OCI-LY1 (cell line): ENCODE data around the gene SLC25A25.

Experiments used
- H2AFZ ChIP-seq: fragments of 200-600 bp; sonication (generic), shearing (Covaris generic); 2 replicates; pipeline ENCODE4 v1.6.0; 2014; ENCODE audit warnings: antibody characterized with exemption, mild to moderate bottlenecking, low read length
- H3F3A ChIP-seq: fragments of 200-600 bp; sonication (generic), shearing (Covaris generic); 2 replicates; pipeline ENCODE4 v1.6.0; 2014; ENCODE audit warnings: mild to moderate bottlenecking, antibody characterized with exemption, low read length, moderate library complexity; ENCODE audit not compliant: insufficient read depth
- H3K27ac ChIP-seq: fragments of 200-600 bp; sonication (generic); 2 replicates; pipeline ENCODE4 v1.5.1; 2014; ENCODE audit warnings: low read length, mixed run types, mild to moderate bottlenecking, low read depth; ENCODE audit not compliant: poor library complexity, severe bottlenecking
- H3K27me3 ChIP-seq: fragments of 200-600 bp; sonication (generic); 2 replicates; pipeline ENCODE4 v1.6.0; 2014; ENCODE audit warnings: antibody characterized with exemption, mild to moderate bottlenecking, low read length, moderate library complexity; ENCODE audit not compliant: insufficient read depth
- H3K36me3 ChIP-seq: fragments of 200-600 bp; sonication (generic); 2 replicates; pipeline ENCODE4 v1.6.1; 2014; ENCODE audit warnings: mild to moderate bottlenecking, antibody characterized with exemption, low read length, moderate library complexity, mixed read lengths; ENCODE audit not compliant: insufficient read depth
- H3K4me1 ChIP-seq: fragments of 200-600 bp; sonication (generic); 2 replicates; pipeline ENCODE4 v1.5.1; 2014; ENCODE audit warnings: mild to moderate bottlenecking, low read length, moderate library complexity; ENCODE audit not compliant: insufficient read depth, severe bottlenecking
- H3K4me2 ChIP-seq: fragments of 200-600 bp; sonication (generic), shearing (Covaris generic); 2 replicates; pipeline ENCODE4 v1.6.1; 2014; ENCODE audit warnings: low read length
- H3K4me3 ChIP-seq: fragments of 200-600 bp; sonication (generic); 2 replicates; pipeline ENCODE4 v1.5.1; 2014; ENCODE audit warnings: low read length, low read depth, mild to moderate bottlenecking, mixed read lengths; ENCODE audit not compliant: poor library complexity, severe bottlenecking
- H3K79me2 ChIP-seq: fragments of 200-600 bp; shearing (Covaris generic); 2 replicates; pipeline ENCODE4 v1.6.1; 2016; ENCODE audit warnings: mixed run types, low read length, mixed read lengths; ENCODE audit not compliant: insufficient read depth
- H3K9ac ChIP-seq: fragments of 200-600 bp; sonication (generic), shearing (Covaris generic); 2 replicates; pipeline ENCODE4 v1.6.1; 2014; ENCODE audit warnings: mild to moderate bottlenecking, low read length, mixed read lengths
- H3K9me2 ChIP-seq: fragments of 200-600 bp; sonication (generic), shearing (Covaris generic); 2 replicates; pipeline ENCODE4 v1.6.1; 2014; ENCODE audit warnings: low read depth, mild to moderate bottlenecking, low read length, mixed read lengths
- H3K9me3 ChIP-seq: fragments of 200-600 bp; shearing (Covaris generic); 2 replicates; pipeline ENCODE4 v1.6.1; 2014; ENCODE audit warnings: low read length, mixed read lengths
- H4K20me1 ChIP-seq: fragments of 200-600 bp; sonication (generic), shearing (Covaris generic); 2 replicates; pipeline ENCODE4 v1.6.0; 2016; ENCODE audit warnings: mild to moderate bottlenecking, low read length; ENCODE audit not compliant: insufficient read depth
- CTCF ChIP-seq: fragments of 200-600 bp; sonication (generic), shearing (Covaris generic); IDR thresholded peaks from 2 replicates; pipeline ENCODE4 v1.5.1; 2017; ENCODE audit warnings: mild to moderate bottlenecking, antibody characterized with exemption, low read length, moderate library complexity, mixed read lengths
- EZH2 ChIP-seq: fragments of 200-600 bp; sonication (generic), shearing (Covaris generic); IDR thresholded peaks from 2 replicates; pipeline ENCODE4 v1.8.0; 2017; ENCODE audit warnings: borderline replicate concordance, mixed run types, mild to moderate bottlenecking, antibody characterized with exemption, low read length, moderate library complexity, mixed read lengths

Gene SLC25A25

DNA sequence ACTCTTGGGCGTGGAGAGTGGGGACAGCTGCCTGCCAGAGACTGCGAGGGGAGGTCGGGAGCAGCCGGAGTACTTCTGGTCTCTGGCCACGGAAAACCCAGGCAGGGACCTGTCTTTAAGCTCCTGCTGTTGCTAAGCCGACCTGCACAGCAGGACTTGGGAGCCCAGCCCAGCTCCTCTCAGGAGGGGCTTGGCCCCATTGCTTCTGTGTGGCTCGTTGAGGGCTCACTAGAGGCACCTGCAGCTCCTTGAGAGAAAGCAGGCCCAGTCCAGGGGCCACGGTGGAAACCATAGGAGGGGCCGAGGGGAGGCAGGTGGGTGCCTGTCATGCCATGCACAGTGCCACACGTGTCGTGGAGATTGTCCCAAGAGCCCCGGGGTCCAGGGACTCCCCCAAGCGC is 77.9 kb downstream of the SLC25A25 start:
- Histone ChIP-seq H3K9ac (no peak overlapping the region), H3K4me1 (no peaks in the 10 kb centered on the region), H2AFZ (no peak overlapping the region), H3K4me2 (no peak overlapping the region), H3K9me3 (no peaks in the 10 kb centered on the region), H3K27ac (no peak overlapping the region), H3K27me3 (no peaks in the 10 kb centered on the region; the same call in none of the 2 replicates), H3K4me3 (no peak overlapping the region), H3K79me2 (no peaks in the 10 kb centered on the region), H3K9me2 (no peaks in the 10 kb centered on the region), H3K36me3 (no peaks in the 10 kb centered on the region), H3F3A (no peaks in the 10 kb centered on the region), H4K20me1 (no peaks in the 10 kb centered on the region)
- no peak for TF ChIP-seq CTCF
- TF ChIP-seq EZH2, result no peak

- Histone ChIP-seq H3F3A (no peaks in the 10 kb centered on the region), H3K9me3 (no peaks in the 10 kb centered on the region), H3K9me2 (no peaks in the 10 kb centered on the region), H3K27ac (no peak overlapping the region), H4K20me1 (no peaks in the 10 kb centered on the region), H3K4me3 (no peak overlapping the region), H3K9ac (no peak overlapping the region), H3K4me1 (no peaks in the 10 kb centered on the region), H3K36me3 (no peaks in the 10 kb centered on the region), H3K4me2 (no peak overlapping the region), H3K79me2 (no peaks in the 10 kb centered on the region), H2AFZ (no peak overlapping the region), H3K27me3 (no peaks in the 10 kb centered on the region; the same call in none of the 2 replicates)
- no peak for TF ChIP-seq CTCF
- no peak for TF ChIP-seq EZH2
Observed at GRCh38 chr9:128146591-128147120, 78.6 kb downstream of the SLC25A25 start.

DNA sequence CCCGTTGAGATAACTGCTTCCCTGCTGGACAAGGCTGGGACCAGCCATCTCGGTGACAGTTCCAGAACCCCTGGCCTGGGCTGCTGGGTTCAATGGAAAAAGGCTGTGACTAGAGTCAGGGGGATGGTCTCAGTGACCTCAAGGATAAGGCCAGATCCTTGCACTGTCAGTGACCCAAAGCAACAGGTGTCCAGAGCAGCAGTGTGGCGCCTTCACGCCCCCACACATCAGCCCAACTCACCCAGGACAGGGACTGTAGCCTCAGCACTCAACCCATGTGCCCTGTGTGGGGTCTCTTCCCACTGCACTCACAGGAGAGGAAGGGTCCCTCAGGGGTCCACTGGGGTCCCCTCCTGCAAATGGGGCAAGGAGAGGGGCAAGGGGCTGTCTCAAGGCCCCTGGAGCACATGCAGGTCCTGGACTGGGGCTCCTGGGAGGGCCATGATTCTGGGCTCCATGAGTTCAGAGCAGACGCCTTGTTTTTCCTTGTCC is 80.5 kb downstream of the SLC25A25 start:
- no peaks in the 10 kb centered on the region for H3K9me2 ChIP-seq
- H4K20me1 ChIP-seq, result no peaks in the 10 kb centered on the region
- no peak overlapping the region for H3K27ac ChIP-seq
- H3K36me3 ChIP-seq, result no peaks in the 10 kb centered on the region
- H3K27me3 ChIP-seq, result no peaks in the 10 kb centered on the region; the same call in none of the 2 replicates
- no peaks in the 10 kb centered on the region for H3F3A ChIP-seq
- no peak overlapping the region for H3K4me2 ChIP-seq
- TF ChIP-seq EZH2 (no peak), CTCF (no peak)
- H3K4me3 ChIP-seq, result no peak overlapping the region
- no peak overlapping the region for H3K9ac ChIP-seq
- H3K79me2 ChIP-seq, result no peaks in the 10 kb centered on the region
- no peaks in the 10 kb centered on the region for H3K9me3 ChIP-seq
- H2AFZ ChIP-seq, result no peak overlapping the region
- no peaks in the 10 kb centered on the region for H3K4me1 ChIP-seq
